HG03025 (cell line): ENCODE measurements around the gene UBE2V1.

ENCODE experiments used
- ATAC-seq: cut with Tn5 transposase; IDR thresholded peaks from one replicate; pipeline ENCODE4 v1.9.1; 2021; ENCODE audit warnings: mild to moderate bottlenecking, moderate library complexity; ENCODE audit not compliant: unreplicated experiment, low FRiP score

UBE2V1 gene

DNA sequence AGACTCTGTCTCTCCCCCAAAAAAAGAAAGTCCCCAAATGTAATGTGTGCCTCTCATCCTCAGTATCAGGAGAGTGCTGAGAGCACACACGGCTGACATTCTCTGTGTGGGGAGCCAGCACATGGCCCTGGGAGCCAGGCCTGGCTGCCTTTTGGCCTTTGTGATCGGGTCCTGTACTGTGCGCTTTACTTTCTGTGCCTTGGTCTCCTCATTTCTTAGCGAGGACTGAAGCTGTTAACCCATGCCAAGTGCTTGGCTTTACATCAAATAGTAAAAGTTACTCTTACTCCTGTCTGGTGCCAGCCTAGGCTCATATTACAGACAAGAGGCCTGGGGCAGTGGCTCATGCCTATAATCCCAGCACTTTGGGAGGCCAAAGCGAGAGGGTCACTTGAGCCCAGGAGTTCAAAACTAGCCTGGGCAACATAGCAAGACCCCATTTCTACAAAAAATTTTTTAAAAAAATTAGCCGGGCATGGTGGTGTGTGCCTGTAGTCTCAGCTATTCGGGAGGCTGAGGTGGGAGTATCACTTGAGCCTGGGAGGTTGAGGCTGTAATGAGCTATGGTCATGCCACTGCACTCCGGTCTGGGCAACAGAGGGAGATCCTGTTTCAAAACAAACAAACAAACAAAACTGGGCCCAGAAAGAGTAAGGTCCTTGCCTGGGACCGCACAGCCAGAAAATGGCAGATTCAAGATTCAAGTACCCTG is 79.8 kb downstream of the UBE2V1 start:
- ATAC-seq = no peak
